K562 (cell line): ENCODE results near the gene PPP1R12B. TPM values are rescaled to one million over a fixed set of nuclear protein-coding genes. Genes with fewer than 3 reads are reported as not detected.

Experiments used
- BHLHE40 ChIP-seq: IDR thresholded peaks from 2 replicates; pipeline ENCODE4 v1.6.1; 2011; ENCODE audit warnings: low read length, improper control_type of control experiment
- DEAF1 ChIP-seq: fragments of 450-650 bp; formaldehyde crosslinking; IDR thresholded peaks from 2 replicates; pipeline ENCODE4 v1.4.0; 2020; ENCODE audit warnings: mild to moderate bottlenecking, moderate library complexity
- EP400 ChIP-seq: fragments of 450-650 bp; IDR thresholded peaks from 2 replicates; pipeline ENCODE4 v1.6.1; 2017; ENCODE audit warnings: antibody characterized with exemption, mild to moderate bottlenecking, moderate library complexity
- HINFP ChIP-seq: fragments of 450-650 bp; conservative IDR thresholded peaks from 2 replicates; pipeline ENCODE4 v1.6.1; 2016; ENCODE audit warnings: missing genetic modification characterization, low read depth, mild to moderate bottlenecking, control low read depth, missing compliant biosample characterization
- NCOA2 ChIP-seq, 2 experiments: fragments of 450-650 bp; IDR thresholded peaks; 2 replicates each; pipeline ENCODE4 v1.6.1; 2018; ENCODE audit warnings: mild to moderate bottlenecking in 2 of 2, moderate library complexity in 1 of 2; ENCODE audit not compliant: partially characterized antibody in 2 of 2
- POLR2G ChIP-seq: fragments of 200-400 bp; formaldehyde crosslinking; IDR thresholded peaks from 2 replicates; pipeline ENCODE4 v1.6.1; 2017; ENCODE audit warnings: low read depth, mild to moderate bottlenecking, antibody characterized with exemption, low read length, moderate library complexity
- POLR3A ChIP-seq: IDR thresholded peaks from 2 replicates; pipeline ENCODE4 v1.6.1; 2011; ENCODE audit warnings: borderline replicate concordance, mild to moderate bottlenecking, moderate library complexity; ENCODE audit not compliant: insufficient read length, insufficient read depth; ENCODE audit errors: extremely low read depth
- PPARD ChIP-seq: fragments of 250-450 bp; sonication (Bioruptor Pico); IDR thresholded peaks from 2 replicates; pipeline ENCODE4 v1.8.0; 2022; ENCODE audit warnings: inconsistent platforms, mild to moderate bottlenecking, moderate library complexity
- RBM25 ChIP-seq: fragments of 200-400 bp; formaldehyde crosslinking; IDR thresholded peaks from 2 replicates; pipeline ENCODE4 v1.6.1; 2018; ENCODE audit warnings: low read length, low read depth, moderate library complexity; ENCODE audit not compliant: severe bottlenecking
- STAT5A ChIP-seq: IDR thresholded peaks from 2 replicates; pipeline ENCODE4 v1.6.1; 2012; ENCODE audit warnings: low read length, inconsistent platforms, borderline replicate concordance
- TEAD4 ChIP-seq, 2 experiments: sonication (generic) in 1 of 2; formaldehyde crosslinking in 1 of 2; IDR thresholded peaks; 2 replicates each; pipeline versions ENCODE4 v1.6.1 to v1.8.0; 2012 to 2022; ENCODE audit warnings: borderline replicate concordance in 1 of 2, inconsistent platforms in 1 of 2, low read length in 1 of 2, mild to moderate bottlenecking in 1 of 2, missing genetic modification reagents in 1 of 2
- THAP7 ChIP-seq: fragments of 250-450 bp; sonication (Bioruptor Pico); IDR thresholded peaks from 2 replicates; pipeline ENCODE4 v1.5.0; 2021
- VEZF1 ChIP-seq: fragments of 200-800 bp; sonication (Bioruptor generic); IDR thresholded peaks from 2 replicates; pipeline ENCODE4 v1.6.1; 2017; ENCODE audit warnings: missing genetic modification characterization, missing compliant biosample characterization
- ZMIZ1 ChIP-seq, 2 experiments: fragments of 150-350 bp in 1 of 2; IDR thresholded peaks; 2 replicates each; pipeline ENCODE4 v1.6.1; 2012 to 2016; ENCODE audit warnings: low read depth in 2 of 2, low read length in 2 of 2, mild to moderate bottlenecking in 1 of 2, moderate library complexity in 1 of 2
- ZNF217 ChIP-seq: sonication (generic); formaldehyde crosslinking; IDR thresholded peaks from 2 replicates; pipeline ENCODE4 v1.8.0; 2022; ENCODE audit warnings: mild to moderate bottlenecking, missing genetic modification reagents
- ZNF644 ChIP-seq: fragments of 200-800 bp; sonication (Bioruptor generic); IDR thresholded peaks from 2 replicates; pipeline ENCODE4 v1.6.1; 2016; ENCODE audit warnings: low read depth, missing genetic modification characterization, missing compliant biosample characterization
- ZNF696 ChIP-seq: fragments of 250-450 bp; sonication (Bioruptor Pico); conservative IDR thresholded peaks from 2 replicates; pipeline ENCODE4 v1.4.0; 2020; ENCODE audit warnings: mild to moderate bottlenecking, moderate library complexity
- polyA plus RNA-seq, 8 experiments: library from polyadenylated mRNA; depleted of rRNA in 4 of 8; stranded (reverse) in 5 of 8; unstranded in 3 of 8; fragments of >200 nt; fragmentation: Nextera tagmentation in 2 of 8; fragmentation: Illumina TruSeq in 1 of 8; extraction: Ambion mirVana in 2 of 8; extraction: Trizol in 1 of 8; gene quantifications; 2 replicates each; pipeline versions ENCODE4 v1.2.1 to v1.2.3, GENCODE V29; 2011 to 2014; ENCODE audit warnings: inconsistent platforms in 1 of 8, missing spikeins in 1 of 8
- total RNA-seq, 7 experiments: library from RNA; depleted of rRNA in 6 of 7; stranded (reverse); fragments of >200 nt in 6 of 7; fragmentation: Illumina TruSeq in 2 of 7; extraction: Trizol in 2 of 7; gene quantifications; 2 replicates each; pipeline versions ENCODE4 v1.2.1 to v1.2.3, GENCODE V29; 2011 to 2021; ENCODE audit warnings: low replicate concordance in 1 of 7

Gene PPP1R12B
- total and polyA plus RNA-seq, 9 of the 15 experiments (the other 6 are each of a cell fraction or from before 2014, with no cell fraction given), result 0.73 to 16.9 (median 13.6) TPM

- TF ChIP-seq TEAD4 (IDR thresholded peaks at IDR 0.05; ENCODE audit: low read length) (no peak; the same call in 1 of the 2 replicates), TEAD4 (CRISPR knock-in tag; IDR thresholded peaks at IDR 0.05; ENCODE audit: borderline replicate concordance) (no peak), EP400 (peak; percentile 64), RBM25 (no peak), POLR2G (peak; percentile 96), ZNF644 (tag) (peak; percentile 97), VEZF1 (CRISPR knock-in tag) (peak; percentile 74), BHLHE40 (peak; percentile 90), STAT5A (peak; percentile 4; the same call in 1 of the 2 replicates), ZNF696 (CRISPR knock-in tag) (no peak), DEAF1 (CRISPR knock-in tag) (no peak), HINFP (peak; percentile 65; the same call in 1 of the 2 replicates), ZNF217 (CRISPR knock-in tag) (no peak), PPARD (CRISPR knock-in tag) (no peak), POLR3A (no peak), ZMIZ1 (IDR thresholded peaks at IDR 0.05; ENCODE audit: low read depth in 2 of 2, low read length in 2 of 2) (0 out of 4 replicates have a peak, but pooled peaks of 1 of the 2 experiments have one; percentile 50), THAP7 (CRISPR knock-in tag) (no peak), NCOA2 (IDR thresholded peaks at IDR 0.05; ENCODE audit: partially characterized antibody in 2 of 2) (no peak)
These were observed at the start of gene PPP1R12B (continued) for GRCh38 chr1:202348509-202349205.
